GM18511 (cell line): ENCODE results near the gene UBE2A.

Experiments used
- ATAC-seq: cut with Tn5 transposase; IDR thresholded peaks from one replicate; pipeline ENCODE4 v1.9.1; 2021; ENCODE audit warnings: mild to moderate bottlenecking, moderate library complexity; ENCODE audit not compliant: unreplicated experiment

Gene UBE2A

DNA sequence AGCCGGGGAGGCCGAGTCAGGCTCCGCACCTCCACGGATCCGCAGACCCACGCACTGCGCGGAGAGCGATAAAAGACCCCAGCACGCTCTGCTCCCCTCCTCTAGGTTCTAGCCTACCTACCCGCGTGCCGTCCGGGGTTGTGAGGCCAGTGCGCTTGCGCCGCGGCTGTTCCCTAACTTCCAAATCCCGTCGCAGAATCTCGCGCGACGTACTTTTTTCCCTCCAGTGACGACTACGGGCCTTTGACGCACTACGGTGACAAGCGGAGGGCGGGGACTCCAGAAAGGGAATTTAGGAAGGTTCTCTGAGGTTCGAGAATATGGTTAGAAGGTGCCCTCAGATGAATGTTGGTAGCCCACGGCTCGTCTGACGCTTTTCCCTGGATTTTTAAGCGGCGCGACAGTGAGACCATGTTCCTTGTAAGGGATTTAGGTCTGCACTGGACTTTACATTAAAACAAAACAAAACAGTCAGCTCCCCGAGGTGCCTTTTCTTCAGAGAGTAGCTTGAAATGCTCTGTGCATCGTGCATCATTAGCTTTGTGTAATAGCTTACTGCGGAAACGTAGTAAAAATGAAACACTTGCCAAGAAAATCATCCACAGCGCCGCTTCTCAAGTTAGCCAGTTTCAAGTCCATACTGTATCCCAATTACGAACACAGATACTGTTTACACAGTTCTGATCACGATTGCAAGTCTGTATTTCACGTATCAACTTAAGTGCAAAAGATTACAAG, 32.1 kb downstream of the UBE2A start, which contains the start of gene NKRF:
Gene NKRF, minus strand, starts transcription at position 145 of the 738 bp plus-strand sequence.
- peak; percentile 78 for ATAC-seq

DNA sequence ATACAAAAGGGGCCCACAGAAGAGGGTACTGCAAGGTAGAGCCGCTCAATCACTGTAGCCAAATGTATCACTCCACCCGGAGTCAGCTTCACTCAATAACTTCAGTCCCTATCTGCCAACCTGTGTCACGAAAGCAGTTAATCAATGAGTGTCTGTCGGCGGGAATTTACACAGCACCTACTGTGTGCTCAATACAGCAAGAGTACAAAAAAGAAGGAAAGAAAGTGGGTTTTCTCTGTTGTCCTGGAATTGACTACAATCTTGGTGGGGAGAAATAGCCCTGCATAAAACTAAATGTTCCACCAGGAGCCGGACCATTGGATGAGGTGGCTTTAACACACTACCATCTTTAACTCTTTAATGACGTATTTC, 32.6 kb downstream of the UBE2A start:
- peak; percentile 2 for ATAC-seq

DNA sequence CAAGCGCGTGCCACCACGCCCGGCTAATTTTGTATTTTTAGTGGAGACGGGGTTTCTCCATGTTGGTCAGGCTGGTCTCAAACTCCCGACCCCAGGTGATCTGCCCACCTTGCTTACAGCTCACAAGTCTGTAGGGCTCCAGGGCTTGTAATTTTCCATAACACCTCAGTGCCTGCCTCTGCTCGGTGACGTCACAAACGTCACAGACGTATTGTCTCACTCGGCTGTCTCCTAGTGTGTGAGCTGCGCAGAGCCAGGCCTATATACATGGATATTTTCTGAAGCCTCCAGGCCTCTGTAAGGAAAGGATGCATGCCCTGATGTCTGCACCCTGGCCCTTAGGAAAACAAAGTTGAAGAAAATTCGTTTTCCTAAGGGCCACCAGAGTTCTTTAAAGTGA, 40.4 kb downstream of the UBE2A start:
- ATAC-seq: no peak

DNA sequence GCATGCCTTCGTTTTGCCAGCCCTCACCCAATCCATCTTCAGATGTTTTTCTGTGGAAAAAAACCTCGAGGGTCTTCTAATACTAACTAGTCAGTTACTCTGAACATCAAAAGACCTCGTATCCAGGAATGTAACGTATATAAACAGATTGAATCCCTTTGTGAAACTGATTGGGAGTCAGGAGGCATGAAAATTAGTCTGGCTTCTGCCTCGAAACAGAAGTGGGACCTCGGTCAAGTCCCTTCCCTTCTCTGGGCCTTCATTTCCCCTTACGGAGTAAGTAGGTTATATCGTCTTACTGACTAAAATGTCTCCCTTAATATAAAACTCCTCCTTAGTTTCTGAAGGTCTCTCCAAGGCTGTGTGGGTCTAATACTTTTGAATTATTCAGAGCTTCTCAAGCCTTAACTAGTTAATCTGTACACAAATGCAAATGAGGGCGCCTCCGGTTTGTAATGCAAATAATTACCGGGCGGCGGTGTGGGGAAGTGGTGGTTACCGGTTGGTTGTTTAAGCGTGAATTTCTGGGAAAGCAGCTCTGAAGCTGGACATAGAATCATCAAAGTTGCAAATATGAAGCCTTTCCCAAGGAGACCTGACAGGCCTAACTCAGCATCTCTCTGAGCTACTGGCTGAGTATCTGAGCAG, 43.3 kb downstream of the UBE2A start:
- peak; percentile 69 for ATAC-seq

DNA sequence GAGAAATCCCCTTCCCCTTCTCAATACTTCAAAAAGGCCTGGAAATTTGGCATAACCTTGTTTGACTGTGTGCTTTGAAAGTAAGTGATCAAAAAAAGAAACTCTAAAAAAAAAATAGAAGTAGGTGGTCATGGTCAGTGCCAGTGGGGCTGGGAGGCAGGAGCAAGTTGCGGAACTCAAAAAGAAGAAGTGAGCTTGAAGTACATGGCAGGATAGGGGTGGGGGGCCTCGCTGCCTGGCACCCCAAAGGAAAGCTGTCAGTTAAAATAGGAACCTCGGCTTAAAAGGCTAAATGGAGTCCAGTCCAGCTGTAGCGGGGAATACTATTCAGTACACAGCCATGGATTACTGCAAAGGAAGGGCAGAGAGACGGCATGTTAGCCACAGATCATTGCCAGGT, 44.1 kb downstream of the UBE2A start:
- peak; percentile 44 for ATAC-seq

DNA sequence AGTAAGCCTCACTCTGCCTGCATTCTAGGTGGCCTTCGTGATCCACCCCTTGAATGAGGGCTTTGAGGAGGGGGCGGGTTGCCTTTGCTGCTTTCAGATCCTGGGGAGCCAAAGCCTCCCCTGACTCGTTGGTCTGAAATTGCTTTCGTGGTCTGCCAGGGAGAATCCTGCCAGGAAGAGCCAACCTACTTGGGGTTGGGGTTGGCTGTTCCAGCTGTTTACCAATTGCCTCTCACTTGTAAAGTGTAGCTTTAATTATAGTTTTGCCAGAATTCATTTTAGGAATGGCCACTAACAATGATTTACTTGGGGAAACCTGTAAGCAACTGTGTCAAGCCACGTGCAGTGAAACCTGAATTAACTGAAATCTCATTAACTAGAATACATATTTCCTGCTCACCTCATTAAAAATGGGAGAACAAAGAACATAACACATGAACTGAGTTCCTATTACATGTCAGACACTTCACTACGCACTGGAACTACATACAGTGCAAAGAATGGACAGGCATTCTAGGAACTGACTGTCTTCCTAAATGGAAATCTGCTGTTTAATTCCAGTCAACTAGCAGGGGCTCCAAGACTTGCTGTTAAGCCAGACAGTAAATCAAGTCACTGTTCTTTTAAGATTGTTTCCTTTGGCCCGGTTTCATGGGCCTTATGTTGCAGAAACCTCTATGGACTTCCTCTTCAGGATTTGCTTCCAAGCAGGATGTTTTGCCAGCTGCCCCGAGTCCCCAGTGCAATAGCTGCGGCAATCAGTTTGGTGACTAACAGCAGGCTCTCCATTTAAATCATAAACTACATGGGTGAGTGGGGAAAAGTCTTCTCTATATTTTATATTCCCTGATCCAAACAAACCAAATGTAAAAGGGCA, 48.2 kb downstream of the UBE2A start:
- no peak for ATAC-seq

DNA sequence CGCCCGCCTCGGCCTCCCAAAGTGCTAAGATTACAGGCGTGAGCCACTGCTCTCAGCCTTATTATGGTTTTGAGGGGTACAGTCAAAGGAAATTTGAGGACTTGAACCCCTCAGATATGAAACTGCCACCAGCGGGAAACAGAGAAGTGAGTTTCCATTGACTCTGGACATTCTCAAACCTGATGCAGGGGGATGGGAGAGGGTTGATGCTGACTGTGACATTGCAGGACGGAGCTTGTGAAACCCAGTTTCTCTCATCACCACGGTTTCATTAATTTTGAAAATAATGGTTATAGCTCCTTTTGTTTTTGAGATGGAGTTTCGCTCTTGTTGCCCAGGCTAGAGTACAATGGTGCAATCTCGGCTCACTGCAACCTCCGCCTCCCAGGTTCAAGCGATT, 50.1 kb downstream of the UBE2A start:
- ATAC-seq: no peak

DNA sequence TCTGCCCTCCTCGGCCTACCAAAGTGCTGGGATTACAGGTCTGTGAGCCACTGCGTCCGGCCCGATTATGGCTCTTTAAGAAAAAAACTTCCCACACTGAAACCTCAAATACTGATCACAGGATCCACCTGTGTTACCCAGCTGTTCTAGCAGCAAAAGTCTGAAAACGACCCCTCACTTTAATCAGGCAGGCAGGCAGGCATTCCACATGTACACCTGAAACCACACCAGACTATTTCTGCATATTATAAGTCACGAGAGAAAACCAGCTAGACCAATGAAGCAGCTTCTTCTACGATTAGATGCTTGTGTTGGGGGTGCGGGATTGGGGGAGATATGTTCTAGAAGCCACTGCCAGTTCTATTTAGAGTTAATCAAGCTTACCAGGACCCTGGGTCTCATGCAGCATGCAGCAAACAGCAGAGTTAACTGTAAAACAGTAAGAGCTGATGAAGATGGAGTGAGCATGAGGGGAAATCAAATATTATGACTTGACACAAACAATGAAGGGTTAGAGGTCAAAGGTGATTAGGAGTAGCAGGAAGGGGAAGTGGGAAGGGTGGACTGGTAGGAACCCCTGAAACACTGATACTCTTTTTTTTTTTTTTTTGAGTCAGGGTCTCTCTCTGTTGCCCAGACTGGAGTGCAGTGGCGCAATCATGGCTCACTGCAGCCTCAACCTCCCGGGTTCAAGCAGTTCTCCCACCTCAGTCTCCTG, 50.7 kb downstream of the UBE2A start:
- no peak for ATAC-seq

DNA sequence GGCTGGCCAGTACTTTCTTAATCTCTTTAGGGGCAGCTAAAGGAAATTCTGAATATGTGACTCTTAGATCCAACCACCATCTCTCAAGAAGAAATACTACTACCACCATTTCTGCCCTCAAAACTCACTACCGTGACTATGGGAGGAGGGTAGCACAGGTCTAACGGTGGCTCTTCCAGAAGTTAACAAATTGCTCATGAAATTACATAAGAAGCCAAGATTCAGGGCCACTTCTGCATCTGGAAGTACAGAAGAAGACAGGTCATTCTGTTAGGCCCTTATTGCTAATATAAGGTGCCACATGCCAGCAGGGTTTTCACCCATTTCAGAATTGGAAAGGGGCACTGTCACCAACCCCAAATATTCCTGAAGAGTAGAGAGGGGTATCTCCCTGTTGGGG, 51.5 kb downstream of the UBE2A start:
- ATAC-seq: no peak
